ENCODE measurements around the gene SAG. TPM values are rescaled to one million over a fixed set of nuclear protein-coding genes. Genes with fewer than 3 reads are reported as not detected.

SAG gene
- total and polyA plus RNA-seq, 2 experiments from 2014 or later: not detected

DNA sequence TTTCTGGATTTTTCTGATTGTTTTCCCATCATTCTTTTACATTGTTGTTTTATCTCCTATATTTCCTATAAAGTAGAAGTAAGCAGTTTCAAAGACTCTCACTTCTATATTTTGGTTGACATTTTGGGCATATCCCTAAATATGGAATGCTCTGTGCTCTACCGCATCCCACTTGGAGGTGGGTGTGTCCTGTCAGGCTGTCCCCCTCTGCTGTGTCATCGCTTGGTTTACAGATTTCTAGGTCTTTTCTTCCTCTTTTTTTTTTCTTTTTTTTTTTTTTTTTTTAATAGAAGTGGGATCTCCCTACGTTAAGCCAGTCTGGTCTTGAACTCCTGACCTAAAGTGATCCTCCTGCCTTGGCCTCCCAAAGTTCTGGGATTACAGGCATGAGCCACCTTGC lies 60.0 kb downstream of the SAG start:
- H3F3A ChIP-seq (replicated peaks; ENCODE audit: low read depth): no peaks in the 10 kb centered on the region
- no peak for ATAC-seq
- H3K9me3 Mint-ChIP-seq: no peaks in the 10 kb centered on the region
- no peak overlapping the region for H3K4me2 ChIP-seq
- H3K4me3 ChIP-seq: no peak overlapping the region
- H3K36me3 ChIP-seq (ENCODE audit: insufficient read depth): 0 out of 2 replicates have a peak, but pooled peaks cover 3% of the 10 kb centered on the region
- H3K36me3 Mint-ChIP-seq (ENCODE audit: low read depth): no peaks in the 10 kb centered on the region
- H3K79me2 ChIP-seq (replicated peaks; ENCODE audit: insufficient read depth): peaks cover 43% of the 10 kb centered on the region
- H3K27ac ChIP-seq (ENCODE audit: low read depth): no peak overlapping the region
- peaks cover 6% of the 10 kb centered on the region; the same call in 1 of the 2 replicates for H3K4me1 ChIP-seq (ENCODE audit: insufficient read depth)
- peaks cover 14% of the 10 kb centered on the region for H4K20me1 ChIP-seq (replicated peaks; ENCODE audit: insufficient read depth)
- no peak overlapping the region for H3K4me3 Mint-ChIP-seq
- H3K27ac Mint-ChIP-seq: no peak overlapping the region
- H3K9me2 ChIP-seq (ENCODE audit: insufficient read depth): no peaks in the 10 kb centered on the region
- H2AFZ ChIP-seq: no peak overlapping the region
- no peak for TF ChIP-seq CREB1 (CRISPR knock-in tag; IDR thresholded peaks at IDR 0.05; ENCODE audit: low read depth)
- TF ChIP-seq EZH2phosphoT487 (IDR thresholded peaks at IDR 0.05; ENCODE audit: unreplicated experiment): no peak
- TF ChIP-seq, protein P1, sequence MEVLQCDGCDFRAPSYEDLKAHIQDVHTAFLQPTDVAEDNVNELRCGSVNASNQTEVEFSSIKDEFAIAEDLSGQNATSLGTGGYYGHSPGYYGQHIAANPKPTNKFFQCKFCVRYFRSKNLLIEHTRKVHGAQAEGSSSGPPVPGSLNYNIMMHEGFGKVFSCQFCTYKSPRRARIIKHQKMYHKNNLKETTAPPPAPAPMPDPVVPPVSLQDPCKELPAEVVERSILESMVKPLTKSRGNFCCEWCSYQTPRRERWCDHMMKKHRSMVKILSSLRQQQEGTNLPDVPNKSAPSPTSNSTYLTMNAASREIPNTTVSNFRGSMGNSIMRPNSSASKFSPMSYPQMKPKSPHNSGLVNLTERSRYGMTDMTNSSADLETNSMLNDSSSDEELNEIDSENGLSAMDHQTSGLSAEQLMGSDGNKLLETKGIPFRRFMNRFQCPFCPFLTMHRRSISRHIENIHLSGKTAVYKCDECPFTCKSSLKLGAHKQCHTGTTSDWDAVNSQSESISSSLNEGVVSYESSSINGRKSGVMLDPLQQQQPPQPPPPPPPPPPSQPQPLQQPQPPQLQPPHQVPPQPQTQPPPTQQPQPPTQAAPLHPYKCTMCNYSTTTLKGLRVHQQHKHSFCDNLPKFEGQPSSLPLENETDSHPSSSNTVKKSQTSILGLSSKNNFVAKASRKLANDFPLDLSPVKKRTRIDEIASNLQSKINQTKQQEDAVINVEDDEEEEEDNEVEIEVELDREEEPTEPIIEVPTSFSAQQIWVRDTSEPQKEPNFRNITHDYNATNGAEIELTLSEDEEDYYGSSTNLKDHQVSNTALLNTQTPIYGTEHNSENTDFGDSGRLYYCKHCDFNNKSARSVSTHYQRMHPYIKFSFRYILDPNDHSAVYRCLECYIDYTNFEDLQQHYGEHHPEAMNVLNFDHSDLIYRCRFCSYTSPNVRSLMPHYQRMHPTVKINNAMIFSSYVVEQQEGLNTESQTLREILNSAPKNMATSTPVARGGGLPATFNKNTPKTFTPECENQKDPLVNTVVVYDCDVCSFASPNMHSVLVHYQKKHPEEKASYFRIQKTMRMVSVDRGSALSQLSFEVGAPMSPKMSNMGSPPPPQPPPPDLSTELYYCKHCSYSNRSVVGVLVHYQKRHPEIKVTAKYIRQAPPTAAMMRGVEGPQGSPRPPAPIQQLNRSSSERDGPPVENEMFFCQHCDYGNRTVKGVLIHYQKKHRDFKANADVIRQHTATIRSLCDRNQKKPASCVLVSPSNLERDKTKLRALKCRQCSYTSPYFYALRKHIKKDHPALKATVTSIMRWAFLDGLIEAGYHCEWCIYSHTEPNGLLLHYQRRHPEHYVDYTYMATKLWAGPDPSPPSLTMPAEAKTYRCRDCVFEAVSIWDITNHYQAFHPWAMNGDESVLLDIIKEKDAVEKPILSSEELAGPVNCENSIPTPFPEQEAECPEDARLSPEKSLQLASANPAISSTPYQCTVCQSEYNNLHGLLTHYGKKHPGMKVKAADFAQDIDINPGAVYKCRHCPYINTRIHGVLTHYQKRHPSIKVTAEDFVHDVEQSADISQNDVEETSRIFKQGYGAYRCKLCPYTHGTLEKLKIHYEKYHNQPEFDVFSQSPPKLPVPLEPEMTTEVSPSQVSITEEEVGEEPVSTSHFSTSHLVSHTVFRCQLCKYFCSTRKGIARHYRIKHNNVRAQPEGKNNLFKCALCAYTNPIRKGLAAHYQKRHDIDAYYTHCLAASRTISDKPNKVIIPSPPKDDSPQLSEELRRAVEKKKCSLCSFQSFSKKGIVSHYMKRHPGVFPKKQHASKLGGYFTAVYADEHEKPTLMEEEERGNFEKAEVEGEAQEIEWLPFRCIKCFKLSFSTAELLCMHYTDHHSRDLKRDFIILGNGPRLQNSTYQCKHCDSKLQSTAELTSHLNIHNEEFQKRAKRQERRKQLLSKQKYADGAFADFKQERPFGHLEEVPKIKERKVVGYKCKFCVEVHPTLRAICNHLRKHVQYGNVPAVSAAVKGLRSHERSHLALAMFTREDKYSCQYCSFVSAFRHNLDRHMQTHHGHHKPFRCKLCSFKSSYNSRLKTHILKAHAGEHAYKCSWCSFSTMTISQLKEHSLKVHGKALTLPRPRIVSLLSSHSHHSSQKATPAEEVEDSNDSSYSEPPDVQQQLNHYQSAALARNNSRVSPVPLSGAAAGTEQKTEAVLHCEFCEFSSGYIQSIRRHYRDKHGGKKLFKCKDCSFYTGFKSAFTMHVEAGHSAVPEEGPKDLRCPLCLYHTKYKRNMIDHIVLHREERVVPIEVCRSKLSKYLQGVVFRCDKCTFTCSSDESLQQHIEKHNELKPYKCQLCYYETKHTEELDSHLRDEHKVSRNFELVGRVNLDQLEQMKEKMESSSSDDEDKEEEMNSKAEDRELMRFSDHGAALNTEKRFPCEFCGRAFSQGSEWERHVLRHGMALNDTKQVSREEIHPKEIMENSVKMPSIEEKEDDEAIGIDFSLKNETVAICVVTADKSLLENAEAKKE (CRISPR knock-in tag; IDR thresholded peaks at IDR 0.05): no peak
- TF ChIP-seq NANOG (IDR thresholded peaks at IDR 0.05; ENCODE audit: borderline replicate concordance): no peak
- TF ChIP-seq POLR2AphosphoS5 (IDR thresholded peaks at IDR 0.05; ENCODE audit: low read depth): no peak
- no peak for TF ChIP-seq ZNF114 (CRISPR knock-in tag; IDR thresholded peaks at IDR 0.05)
- no peak for TF ChIP-seq ZNF331 (CRISPR knock-in tag; IDR thresholded peaks at IDR 0.05; ENCODE audit: low read depth)
- no peak for TF ChIP-seq EZH2 (IDR thresholded peaks at IDR 0.05; ENCODE audit: low read depth, unreplicated experiment)
- no peak for TF ChIP-seq STAT1 (IDR thresholded peaks at IDR 0.05; ENCODE audit: unreplicated experiment)
- no peak for TF ChIP-seq CTCF (conservative IDR thresholded peaks at IDR 0.05; ENCODE audit: low read depth in 2 of 2)
- TF ChIP-seq ETS1 (IDR thresholded peaks at IDR 0.05): no peak
- TF ChIP-seq JUNB (IDR thresholded peaks at IDR 0.05; ENCODE audit: unreplicated experiment): no peak
- TF ChIP-seq, protein P2, sequence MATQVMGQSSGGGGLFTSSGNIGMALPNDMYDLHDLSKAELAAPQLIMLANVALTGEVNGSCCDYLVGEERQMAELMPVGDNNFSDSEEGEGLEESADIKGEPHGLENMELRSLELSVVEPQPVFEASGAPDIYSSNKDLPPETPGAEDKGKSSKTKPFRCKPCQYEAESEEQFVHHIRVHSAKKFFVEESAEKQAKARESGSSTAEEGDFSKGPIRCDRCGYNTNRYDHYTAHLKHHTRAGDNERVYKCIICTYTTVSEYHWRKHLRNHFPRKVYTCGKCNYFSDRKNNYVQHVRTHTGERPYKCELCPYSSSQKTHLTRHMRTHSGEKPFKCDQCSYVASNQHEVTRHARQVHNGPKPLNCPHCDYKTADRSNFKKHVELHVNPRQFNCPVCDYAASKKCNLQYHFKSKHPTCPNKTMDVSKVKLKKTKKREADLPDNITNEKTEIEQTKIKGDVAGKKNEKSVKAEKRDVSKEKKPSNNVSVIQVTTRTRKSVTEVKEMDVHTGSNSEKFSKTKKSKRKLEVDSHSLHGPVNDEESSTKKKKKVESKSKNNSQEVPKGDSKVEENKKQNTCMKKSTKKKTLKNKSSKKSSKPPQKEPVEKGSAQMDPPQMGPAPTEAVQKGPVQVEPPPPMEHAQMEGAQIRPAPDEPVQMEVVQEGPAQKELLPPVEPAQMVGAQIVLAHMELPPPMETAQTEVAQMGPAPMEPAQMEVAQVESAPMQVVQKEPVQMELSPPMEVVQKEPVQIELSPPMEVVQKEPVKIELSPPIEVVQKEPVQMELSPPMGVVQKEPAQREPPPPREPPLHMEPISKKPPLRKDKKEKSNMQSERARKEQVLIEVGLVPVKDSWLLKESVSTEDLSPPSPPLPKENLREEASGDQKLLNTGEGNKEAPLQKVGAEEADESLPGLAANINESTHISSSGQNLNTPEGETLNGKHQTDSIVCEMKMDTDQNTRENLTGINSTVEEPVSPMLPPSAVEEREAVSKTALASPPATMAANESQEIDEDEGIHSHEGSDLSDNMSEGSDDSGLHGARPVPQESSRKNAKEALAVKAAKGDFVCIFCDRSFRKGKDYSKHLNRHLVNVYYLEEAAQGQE (IDR thresholded peaks at IDR 0.05; ENCODE audit: unreplicated experiment): no peak
- DNase-seq (ENCODE audit: low spot score): no peak
- peaks cover 2% of the 10 kb centered on the region for H3K27me3 Mint-ChIP-seq (ENCODE audit: insufficient read depth, low read depth, poor library complexity)
- peaks cover 18% of the 10 kb centered on the region for H3K4me1 Mint-ChIP-seq
- H3K27me3 ChIP-seq (ENCODE audit: insufficient read depth): no peaks in the 10 kb centered on the region
